ENCODE measurements around the gene ITGA6.
"Not testable (repeated sequence)": the region's sequence is repeated elsewhere in the genome, so short reads cannot be mapped to it uniquely, and the experiment has no call there.

ITGA6 gene

DNA sequence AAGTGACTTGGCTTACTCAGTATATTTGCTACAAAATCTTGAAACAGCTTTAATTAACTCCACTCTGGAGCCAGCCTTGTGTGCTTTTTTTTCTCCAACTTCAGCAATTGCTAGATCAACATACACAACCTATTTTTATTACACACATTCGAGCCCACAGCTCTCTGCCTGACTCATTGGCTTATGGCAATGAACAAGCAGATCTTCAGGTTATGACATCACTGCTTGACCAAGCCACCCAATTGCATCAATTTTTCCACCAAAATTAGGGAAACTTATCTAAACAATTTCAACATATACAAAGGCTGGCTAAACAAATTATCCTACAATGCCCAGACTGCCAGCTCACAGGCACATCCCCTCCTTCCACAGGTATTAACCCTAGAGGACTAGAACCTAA lies 88.9 kb downstream of the ITGA6 start:
- DNase-seq (ENCODE audit: low spot score), result no peak

DNA sequence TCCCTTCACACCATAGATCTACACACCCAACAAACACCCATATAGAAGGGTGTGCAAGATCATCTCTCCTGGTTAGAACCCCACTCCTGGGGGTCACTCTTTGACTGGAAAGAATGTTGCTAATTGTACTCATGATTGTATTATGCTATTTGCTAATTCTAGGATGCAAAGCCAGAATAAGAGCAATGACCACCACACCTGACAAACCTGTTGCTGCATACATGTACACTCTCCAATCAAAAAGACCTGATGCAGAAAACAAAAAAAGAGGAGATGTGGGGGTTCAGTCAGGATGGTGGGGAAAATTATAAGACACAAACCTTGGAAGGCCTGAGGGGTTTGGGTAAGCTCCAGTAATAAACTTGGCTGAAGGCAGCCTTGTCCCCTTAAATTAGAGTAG lies 91.6 kb downstream of the ITGA6 start:
- no peak for DNase-seq (ENCODE audit: low spot score)

DNA sequence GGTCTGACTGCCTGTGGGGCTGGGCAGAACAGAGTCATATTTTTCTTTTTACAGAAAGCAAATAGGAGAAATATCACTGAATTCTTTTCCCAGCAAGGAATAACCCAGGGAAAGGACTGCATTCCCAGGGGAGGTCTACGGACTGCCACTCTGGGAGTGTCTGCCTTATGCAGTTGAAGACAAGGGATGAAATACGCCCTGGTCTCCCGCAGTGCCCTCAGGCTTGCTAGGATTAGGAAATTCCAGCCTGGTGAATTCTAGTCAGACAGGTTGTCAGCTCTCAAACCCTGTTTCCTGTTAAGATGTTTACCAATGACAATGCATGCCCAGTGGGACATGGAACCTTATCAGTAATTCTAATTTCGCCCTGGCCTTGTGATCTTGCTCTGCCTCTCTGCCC lies 98.2 kb downstream of the ITGA6 start:
- DNase-seq (ENCODE audit: low spot score), result no peak

DNA sequence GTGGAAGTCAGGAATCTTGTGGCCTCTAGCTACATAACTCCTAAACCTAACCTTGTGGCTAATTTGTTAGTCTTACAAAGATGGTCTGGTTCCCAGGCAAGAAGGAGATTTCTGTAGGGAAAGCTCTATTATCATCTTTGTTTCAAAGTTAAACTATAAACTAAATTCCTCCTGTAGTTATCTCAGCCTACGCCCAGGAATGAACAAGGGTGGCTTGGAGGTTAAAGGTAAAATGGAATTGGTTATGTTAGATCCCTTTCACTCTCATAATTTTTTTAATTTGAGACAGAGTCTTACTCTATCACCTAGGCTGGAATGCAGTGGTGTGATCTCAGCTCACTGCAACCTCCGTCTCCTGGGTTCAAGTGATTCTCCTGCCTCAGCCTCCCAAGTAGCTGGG lies 103.9 kb downstream of the ITGA6 start:
- DNase-seq (ENCODE audit: low spot score), result no peak

DNA sequence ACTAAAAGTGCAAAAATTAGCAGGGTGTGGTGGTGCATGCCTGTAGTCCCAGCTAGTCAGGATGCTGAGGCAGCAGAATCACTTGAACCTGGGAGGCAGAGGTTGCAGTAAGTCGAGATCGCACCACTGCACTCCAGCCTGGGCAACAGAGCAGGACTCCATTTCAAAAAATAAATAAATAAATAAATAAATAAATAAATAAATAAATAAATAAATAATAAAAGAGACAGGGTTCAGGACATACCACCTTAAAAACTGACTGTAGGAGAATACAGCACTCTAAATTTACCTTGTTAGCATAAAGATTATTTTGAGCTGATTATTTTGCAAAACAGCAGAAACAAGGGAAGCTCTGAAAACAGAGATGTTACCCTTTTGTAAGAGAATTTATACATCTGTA lies 105.1 kb downstream of the ITGA6 start:
- not testable (repeated sequence) for DNase-seq (ENCODE audit: low spot score)

DNA sequence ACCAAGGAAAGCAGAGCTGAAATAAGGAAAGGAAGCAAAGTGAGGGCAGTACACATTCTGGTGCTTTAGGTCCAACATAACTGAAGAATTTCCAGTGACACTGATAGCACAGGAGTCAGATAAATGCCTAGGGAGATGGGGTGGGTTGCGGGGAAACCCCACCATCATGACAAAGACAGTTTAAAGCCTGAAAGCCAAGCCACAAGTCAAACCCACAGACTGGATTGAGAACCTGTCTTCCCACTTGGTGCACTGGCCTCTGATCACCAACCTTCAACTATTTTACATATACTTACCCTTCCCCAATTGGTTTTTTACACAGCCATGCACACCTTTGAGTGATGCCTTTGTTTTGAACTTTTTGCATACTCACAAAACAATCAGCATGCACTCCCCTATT lies 106.3 kb downstream of the ITGA6 start:
- no peak for DNase-seq (ENCODE audit: low spot score)

DNA sequence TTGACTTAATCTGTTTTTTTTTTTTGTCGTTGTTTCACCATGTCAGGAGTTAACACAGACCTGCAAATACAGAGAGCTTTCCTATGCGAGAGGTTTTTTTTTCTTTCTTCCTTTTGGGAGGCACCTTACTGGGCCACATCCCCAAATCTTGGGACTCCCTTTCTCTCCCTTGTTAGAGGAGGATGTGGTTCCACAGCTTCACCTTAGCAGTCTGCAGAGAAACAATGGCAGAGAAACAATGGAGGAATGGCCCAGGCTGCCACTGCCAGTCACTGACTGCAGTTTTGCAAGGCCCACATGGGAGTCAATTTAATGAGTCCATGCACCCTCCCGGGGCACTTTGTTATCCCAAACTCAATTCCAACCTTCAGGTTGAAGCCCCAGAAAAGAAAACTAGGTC lies 107.7 kb downstream of the ITGA6 start:
- DNase-seq (ENCODE audit: low spot score), result no peak

DNA sequence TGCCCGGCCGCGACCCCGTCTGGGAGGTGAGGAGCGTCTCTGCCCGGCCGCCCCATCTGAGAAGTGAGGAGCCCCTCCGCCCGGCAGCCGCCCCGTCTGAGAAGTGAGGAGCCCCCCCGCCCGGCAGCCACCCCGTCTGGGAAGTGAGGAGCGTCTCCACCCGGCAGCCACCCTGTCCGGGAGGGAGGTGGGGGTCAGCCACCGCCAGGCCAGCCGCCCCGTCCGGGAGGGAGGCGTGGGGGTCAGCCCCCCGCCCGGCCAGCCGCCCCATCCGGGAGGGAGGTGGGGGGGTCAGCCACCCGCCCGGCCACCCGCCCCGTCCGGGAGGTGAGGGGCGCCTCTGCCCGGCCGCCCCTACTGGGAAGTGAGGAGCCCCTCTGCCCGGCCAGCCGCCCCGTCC lies 110.5 kb downstream of the ITGA6 start:
- DNase-seq (ENCODE audit: low spot score), result not testable (repeated sequence)

DNA sequence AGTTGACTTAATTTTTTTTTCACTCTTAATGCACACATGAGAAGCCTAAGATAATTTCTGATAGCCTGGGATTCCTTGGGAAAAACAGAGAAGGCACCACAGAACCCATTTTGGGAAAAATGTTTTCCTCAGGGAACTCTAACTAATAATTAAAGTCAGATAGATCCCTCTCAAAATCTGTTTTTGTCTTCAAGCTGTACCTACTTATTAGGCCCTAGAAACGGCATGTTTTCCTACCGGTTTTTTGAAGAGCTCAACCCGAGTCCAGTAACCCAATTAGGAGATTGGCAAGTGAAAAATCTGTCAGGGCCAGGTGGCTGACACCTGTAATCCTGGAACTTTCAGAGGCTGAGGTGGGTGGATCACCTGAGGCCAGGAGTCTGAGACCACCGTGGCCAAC lies 112.4 kb downstream of the ITGA6 start:
- DNase-seq (ENCODE audit: low spot score), result no peak

DNA sequence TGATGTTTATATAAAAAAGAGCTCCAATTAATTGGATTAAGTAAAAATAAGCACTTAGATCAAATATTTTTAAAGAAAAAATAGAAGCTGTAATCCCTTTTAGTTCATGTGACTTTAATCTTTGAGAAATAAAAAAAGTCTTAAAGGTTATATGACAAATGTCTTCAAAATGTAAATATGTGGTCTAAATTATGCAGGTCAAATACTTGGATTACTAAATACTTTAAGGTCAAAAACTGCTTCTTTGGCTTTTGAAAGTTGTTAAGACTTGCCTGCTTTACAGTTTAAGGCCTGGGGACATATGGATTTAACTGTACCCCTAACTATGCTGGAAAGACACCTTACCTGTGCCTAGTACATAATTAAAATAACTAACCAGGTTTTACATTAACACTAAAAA lies 113.0 kb downstream of the ITGA6 start:
- no peak for DNase-seq (ENCODE audit: low spot score)

DNA sequence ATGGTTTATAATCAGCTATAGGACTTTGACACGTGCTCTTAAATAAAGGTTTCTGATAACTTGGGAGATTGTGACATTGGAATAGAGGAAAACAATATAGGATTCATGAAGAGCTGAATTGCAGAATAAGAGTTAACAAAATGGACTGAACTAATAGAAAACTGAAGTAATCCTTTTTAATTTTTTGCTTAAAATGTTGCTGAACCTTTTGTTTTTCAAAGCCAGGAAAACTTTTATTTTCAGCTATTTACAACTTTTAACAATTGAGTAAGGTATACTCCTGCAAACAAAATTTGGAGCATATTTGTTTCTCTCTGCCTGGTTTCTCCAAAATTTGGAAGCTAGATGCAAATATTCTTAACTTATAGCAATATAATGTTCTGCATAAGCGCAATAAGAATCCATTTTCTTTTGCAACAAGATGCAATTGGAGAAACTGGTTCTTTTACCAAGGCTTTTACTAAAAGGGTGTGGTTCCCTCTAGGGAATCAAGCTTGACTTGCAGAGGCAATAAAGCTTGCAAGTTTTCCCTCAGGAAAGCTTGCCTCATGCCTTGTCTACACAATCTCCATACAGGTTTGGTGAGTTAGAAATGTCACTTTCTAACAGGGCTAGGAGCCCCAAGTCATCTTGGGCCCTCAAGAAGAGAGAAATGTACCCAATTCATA lies 118.2 kb downstream of the ITGA6 start:
- DNase-seq (ENCODE audit: low spot score), result no peak

DNA sequence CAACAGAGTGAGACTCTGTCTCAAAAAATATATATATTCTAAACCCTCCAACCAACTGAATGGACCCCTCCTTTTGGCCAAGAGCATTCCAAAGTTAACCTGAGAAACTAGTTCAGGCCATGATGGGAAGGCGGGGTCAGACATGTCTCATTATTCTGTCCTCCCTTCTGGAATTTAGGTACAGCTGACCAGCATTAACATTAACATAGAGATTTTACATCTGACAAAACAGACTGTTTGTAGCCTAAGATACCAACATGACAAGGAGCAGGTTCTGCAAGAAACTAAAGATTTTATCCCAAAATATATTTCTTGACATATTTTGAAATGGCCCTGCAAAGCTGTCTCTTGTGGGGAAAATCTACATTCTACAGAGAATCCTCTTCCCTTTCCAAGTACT lies 121.7 kb downstream of the ITGA6 start:
- no peak for DNase-seq (ENCODE audit: low spot score)

DNA sequence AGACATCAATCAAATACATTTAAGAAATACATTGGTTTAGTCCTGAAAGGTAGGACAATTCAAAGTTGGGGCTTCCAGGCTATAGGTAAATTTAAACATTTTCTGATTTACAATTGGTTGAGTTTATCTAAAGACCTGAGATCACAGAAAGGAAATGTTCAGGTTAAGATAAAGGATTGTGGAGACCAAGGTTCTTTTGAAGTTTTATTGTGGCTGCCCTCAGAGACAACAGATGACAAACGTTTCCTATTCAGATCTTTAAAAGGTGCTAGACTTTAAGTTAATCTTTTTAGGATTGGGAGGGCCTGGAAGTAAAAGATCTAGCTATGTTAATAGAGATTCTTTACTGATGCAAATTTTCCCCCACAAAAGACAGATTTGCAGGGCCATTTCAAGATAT lies 122.4 kb downstream of the ITGA6 start:
- DNase-seq (ENCODE audit: low spot score), result not testable (repeated sequence)

DNA sequence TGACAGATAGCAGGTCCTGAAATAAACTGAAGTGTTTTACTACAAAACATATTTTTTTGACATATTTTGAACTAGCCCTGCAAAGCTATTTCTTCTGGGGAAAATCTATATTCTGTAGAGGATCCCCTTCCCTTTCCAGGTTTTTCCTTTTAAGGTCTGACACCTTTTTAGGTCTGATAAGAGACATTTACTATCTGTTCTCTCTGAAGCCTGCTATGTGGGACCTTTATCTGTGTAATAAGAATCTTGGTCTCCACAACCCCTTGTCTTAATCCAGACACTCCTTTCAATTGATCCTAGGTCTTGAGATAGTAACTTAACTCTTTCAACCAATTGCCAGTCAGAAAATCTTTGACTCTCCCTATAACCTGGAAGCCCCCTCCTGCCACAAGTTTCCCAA lies 123.0 kb downstream of the ITGA6 start:
- DNase-seq (ENCODE audit: low spot score), result no peak

DNA sequence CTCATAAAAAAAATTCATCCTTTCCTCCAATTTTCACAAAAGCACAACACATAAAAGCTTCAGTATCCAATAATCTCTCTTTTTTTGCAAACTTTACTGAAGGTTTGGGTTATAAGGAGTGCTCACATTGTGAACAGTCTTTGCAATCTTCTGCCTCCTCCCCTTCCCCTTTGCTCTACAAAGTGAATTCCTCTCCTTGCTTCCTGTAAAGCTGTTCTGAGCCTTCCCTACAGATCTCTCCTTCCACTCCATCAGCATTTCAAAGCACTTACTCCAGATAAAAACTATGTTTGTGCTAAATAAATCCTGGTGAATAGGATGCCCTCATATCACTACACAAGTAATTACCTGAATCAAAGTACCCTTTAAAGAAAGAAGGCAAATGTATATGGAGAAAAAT lies 123.9 kb downstream of the ITGA6 start:
- no peak for DNase-seq (ENCODE audit: low spot score)

DNA sequence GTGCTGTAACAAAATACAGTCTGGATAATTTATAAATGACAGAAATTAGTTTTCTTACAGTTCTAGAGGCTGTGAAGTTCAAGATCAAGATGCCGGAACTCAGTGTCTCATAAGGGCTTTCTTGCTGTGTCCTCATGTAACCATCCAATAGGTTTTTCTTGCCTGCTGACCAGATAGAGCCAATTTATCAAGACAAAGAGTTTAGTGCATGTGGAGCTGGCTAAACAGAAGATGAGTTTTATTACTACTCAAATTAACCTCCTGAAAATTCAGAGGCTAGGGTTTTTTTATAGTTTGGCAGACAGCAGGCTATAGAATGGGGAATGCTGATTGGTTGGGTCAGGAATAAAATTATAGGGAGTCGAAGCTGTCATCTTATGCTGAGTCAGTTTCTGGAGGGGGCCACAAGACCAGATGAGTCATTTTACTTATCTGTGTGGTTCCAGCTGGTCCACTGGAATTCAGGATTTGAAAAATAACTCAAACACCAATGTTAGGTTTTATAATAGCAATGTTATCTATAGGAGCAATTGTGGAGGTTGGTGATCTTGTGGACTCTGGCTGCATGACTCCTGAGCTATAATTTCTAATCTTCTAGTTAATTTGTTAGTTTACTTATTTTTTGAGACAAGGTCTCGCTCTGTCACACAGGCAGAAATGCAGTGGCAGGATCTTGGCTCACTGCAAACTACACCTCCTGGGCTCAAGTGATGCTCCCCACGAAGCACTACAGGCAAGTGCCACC lies 125.3 kb downstream of the ITGA6 start:
- DNase-seq (ENCODE audit: low spot score), result peak; percentile 90

DNA sequence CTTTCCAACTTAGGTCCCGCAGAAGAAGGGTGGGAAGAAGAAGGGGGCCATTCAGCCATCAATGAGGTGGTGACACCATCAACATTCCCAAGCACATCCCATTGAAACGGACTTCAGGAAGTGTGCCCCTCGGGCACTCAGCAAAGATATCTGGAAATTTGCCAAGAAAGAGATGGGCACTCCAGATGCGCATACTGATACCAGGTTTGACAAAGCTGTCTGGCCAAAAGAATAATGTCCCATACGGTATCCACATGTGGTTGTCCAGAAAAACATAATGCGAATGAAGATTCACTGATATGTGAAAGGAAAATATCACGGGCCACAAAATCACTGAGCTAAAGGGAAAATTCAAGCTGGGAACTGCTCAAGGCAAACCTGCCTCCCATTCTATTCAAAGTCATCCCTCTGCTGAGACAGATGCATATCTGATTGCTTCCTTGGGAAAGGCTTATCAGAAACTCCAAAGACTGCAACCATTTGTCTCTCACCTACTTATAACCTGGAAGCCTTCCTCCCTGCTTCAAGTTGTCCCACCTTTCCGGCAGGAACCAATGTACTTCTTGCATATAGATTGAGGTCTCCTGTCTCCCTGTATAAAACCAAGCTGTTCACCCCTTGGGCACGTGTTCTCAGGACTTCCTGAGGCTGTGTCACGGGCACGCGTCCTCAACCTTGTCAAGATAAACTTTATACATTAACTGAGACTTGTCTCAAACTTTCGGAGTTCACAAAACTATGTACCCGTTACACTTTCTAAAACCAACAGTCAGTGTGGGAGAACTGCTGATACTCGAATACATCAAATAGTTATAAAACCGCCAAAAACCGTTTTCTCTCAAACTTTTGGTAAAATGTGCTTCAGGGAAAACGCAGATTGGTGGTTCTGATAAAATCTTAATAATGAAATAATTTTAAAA lies 127.2 kb downstream of the ITGA6 start:
- DNase-seq (ENCODE audit: low spot score), result peak; percentile 29

DNA sequence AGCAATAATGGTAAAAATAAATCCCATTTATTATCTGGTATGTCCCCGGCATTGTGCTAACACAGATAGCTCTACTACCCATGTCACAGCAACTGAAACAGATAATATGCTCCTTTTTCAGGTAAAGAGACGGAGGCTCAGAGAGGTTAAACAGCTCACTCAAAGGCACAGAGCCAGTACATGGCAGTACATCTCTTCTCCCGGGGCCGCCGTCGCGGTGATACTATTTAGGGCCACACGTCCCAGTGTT lies 127.8 kb downstream of the ITGA6 start:
- DNase-seq (ENCODE audit: low spot score), result no peak

Data from hematopoietic multipotent progenitor cell treated with erythropoietin and hydrocortisone succinate and interleukin-3 and kit ligand, for 15 days (in vitro differentiated cells).